Measurements from ENCODE around the gene REV1.
"Not testable (repeated sequence)": the region's sequence is repeated elsewhere in the genome, so short reads cannot be mapped to it uniquely, and the experiment has no call there.

REV1 gene

DNA sequence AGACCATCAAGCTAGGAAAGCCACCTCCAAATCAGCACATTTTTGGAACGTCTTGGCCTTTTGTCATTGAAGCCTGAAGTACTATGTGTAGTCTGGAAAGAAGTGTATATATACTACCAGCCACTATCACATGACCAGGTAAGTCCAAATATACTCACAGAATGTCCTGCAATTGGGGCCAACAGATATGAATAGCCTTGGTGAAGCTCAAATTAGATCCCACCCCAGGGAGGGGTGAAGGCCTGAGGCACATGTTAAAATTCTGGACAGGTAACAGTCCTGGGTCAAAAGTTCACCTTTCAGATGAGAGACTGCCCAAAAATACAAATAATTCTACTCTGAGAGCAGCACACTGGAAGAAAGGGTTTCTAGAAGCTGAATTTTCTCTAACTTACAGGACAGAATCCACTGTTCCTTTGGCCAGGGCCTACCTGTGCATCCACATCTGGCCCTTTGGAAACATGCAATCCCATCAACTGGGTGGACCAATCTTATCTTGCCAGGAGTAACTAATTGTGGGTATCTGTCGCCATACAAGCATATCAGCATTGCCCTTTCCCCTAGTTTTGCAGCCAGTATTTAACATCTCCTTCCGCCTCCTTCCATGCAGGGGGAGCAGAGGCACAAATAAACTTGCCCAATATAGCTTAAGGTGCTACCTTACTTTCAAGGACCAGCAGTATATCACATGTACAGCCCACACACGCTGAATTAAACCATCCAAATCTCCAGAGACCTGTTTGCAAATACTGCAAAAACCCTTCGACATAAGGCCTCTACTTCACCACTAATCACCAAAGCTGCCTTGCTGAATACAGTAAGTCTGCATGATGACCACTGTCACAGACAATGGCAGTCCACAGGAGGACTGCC is 84.8 kb downstream of the REV1 start:
- DNase-seq (ENCODE audit: extremely low read depth in 1 of 2, low read depth in 1 of 2), result no peak

- DNase-seq (ENCODE audit: extremely low read depth in 1 of 2, low read depth in 1 of 2), result no peak
Observed at GRCh38 chr2:99404039-99404796, 85.6 kb downstream of the REV1 start.

DNA sequence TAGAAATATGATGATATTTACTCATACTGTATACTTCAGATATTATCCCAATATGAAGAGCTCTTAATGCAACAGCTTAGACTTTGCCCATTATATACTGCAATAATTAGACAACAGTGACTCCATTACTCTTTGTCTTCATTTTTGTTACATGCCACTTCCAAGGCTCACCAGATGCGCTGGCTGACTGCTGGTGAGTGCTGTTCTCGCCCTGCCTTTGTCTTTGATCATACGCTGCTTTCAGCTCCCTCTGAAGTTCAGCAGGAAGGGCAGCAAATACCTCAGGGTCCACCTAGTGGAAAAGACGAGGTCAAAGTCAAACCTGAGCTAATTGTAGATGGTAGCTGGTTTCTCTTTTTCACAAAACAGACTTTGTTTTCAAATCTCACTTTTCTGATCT is 86.3 kb downstream of the REV1 start:
- DNase-seq (ENCODE audit: extremely low read depth in 1 of 2, low read depth in 1 of 2), result no peak

DNA sequence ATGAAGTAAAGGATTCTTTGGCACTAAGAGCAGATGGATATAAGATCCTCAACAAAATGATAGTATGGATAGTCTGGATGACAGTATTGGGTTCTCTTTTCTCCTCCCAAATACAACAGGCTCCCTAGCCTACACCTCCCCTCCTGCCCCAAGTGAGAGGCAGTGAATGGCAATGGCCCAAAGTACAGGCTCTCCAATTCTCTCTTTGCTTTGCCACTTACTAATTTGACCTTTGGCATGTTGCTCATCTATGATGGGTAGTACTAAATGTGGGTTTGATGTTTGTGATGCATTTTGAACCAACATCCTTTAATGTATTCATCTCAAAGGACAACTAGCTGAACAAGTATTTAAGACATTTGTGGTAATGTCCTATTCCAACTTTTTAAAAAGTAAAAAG is 86.7 kb downstream of the REV1 start:
- no peak for DNase-seq (ENCODE audit: extremely low read depth in 1 of 2, low read depth in 1 of 2)

GRCh38 chr2:99401841-99402240 is 88.0 kb downstream of the REV1 start:
- DNase-seq (ENCODE audit: extremely low read depth in 1 of 2, low read depth in 1 of 2), result no peak

DNA sequence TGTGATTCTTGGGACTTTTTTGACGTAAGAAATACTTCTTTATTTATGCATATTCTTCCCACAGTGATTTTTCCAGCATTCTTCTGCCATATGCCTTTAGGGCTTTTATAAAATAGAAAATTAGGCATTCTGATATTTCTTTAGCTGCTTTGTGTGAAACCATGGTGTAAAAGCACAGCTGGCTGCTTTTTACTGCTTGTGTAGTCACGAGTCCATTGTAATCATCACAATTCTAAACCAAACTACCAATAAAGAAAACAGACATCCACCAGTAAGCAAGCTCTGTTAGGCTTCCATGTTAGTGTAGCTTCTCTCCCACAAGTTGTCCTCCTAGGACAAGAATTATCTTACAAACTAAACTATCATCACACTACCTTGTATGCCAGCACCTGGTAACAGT is 90.0 kb downstream of the REV1 start:
- DNase-seq (ENCODE audit: extremely low read depth in 1 of 2, low read depth in 1 of 2), result no peak

- no peak for DNase-seq (ENCODE audit: extremely low read depth in 1 of 2, low read depth in 1 of 2)
Observed at GRCh38 chr2:99399063-99399462, 90.8 kb downstream of the REV1 start.

- no peak for DNase-seq (ENCODE audit: extremely low read depth in 1 of 2, low read depth in 1 of 2)
Observed at GRCh38 chr2:99398303-99398702, 91.5 kb downstream of the REV1 start.

- no peak for DNase-seq (ENCODE audit: extremely low read depth in 1 of 2, low read depth in 1 of 2)
Observed at GRCh38 chr2:99397266-99397920, 92.4 kb downstream of the REV1 start.

- no peak for DNase-seq (ENCODE audit: extremely low read depth in 1 of 2, low read depth in 1 of 2)
Observed at GRCh38 chr2:99395589-99396130, 94.2 kb downstream of the REV1 start.

DNA sequence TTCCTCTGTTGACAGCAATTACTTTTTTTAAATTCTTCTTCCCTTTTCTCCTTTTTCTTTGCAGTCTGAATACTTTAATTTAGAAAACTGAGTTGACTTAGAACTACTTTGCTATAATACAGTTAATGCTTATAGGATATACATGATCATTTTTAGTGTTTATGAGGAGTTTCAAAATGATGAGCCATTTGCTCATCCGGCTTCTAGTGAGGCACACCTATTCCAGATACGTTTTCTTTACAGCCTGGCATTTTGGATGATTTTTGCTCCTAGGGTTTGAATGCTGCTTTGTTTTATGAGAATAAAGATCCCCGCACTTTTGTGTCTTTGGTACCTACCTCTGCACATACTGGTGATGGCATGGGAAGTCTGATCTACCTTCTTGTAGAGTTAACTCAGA is 99.9 kb downstream of the REV1 start:
- DNase-seq (ENCODE audit: extremely low read depth in 1 of 2, low read depth in 1 of 2), result no peak

DNA sequence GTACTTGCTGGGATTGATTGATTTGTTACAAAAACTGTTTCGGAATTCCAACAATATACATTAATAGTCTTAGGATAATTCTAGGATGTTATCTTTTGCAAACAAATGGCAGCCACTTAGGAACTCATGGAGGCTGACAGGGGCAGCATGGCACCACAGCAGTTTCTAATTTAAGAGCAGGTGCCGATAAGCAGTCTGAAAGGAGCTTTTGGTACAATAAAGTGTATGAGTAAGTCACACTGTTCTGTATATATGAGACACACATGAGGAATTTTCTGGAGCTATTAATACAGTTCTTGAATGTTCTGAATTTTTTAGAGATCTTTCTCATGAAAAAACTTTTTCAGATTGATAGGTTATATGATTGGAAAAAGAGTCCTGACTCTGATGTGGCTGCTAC is 100.4 kb downstream of the REV1 start:
- no peak for DNase-seq (ENCODE audit: extremely low read depth in 1 of 2, low read depth in 1 of 2)

GRCh38 chr2:99388892-99389291 is 100.9 kb downstream of the REV1 start:
- no peak for DNase-seq (ENCODE audit: extremely low read depth in 1 of 2, low read depth in 1 of 2)

DNA sequence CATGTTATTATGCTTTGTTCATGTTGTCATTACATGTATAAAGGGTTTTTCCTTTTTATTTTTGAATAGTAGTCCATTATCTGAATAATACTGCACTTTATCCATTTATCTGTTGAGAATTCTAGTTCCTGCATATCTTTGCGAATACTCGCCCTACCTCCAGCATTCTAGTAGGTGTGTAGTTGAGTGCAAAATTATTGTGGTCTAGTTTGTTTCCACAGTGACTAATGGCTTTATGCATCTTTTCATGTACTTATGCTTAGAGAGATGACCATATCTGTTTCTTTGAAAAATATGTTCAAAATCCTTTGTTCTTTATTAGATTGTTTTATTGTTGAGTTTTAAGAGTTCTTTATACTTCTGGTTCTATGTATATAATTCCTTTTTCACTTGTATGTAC is 103.8 kb downstream of the REV1 start:
- no peak for DNase-seq (ENCODE audit: extremely low read depth in 1 of 2, low read depth in 1 of 2)

GRCh38 chr2:99382143-99382542 is 107.7 kb downstream of the REV1 start:
- no peak for DNase-seq (ENCODE audit: extremely low read depth in 1 of 2, low read depth in 1 of 2)

GRCh38 chr2:99380376-99381010 is 109.3 kb downstream of the REV1 start:
- DNase-seq (ENCODE audit: extremely low read depth in 1 of 2, low read depth in 1 of 2), result no peak

DNA sequence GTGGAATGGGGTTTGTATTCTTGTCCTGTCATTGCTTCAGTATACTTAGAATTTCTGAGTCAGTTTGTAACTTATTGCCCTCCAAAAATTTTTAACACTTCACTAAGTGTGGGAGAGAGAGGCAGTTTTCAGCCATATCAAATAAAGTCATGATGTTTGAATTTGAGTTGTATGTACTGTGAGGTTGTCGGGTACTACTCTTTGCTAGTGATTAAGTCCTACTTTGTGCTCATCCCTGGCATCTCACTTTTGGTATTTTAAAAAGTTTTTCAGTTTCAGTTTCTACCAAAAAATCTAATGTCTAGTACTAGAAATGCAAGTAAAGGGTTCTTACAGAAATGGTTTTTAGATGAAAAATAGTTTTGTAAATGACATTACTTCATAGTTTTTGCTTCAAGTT is 111.9 kb downstream of the REV1 start:
- no peak for DNase-seq (ENCODE audit: extremely low read depth in 1 of 2, low read depth in 1 of 2)

DNA sequence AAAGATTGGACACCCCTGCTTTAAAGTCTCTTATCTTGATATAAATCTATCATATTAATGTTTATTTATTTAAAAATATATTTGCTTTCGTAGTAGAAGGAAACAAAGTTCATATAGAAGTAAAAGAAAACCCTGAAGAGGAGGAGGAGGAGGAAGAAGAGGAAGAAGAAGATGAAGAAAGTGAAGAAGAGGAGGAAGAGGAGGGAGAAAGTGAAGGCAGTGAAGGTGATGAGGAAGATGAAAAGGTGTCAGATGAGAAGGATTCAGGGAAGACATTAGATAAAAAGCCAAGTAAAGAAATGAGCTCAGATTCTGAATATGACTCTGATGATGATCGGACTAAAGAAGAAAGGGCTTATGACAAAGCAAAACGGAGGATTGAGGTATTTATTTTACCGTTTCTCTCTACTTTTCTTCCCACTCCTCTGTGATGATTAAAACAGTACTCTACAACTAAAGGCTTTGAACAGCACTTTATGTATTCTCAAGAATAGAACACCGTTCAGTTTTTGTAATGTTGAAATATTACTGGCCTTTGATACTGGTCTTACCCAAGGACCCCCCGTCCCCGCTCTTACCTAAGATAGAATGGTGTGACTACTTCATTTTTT is 113.5 kb downstream of the REV1 start:
- DNase-seq (ENCODE audit: extremely low read depth in 1 of 2, low read depth in 1 of 2), result no peak

- DNase-seq (ENCODE audit: extremely low read depth in 1 of 2, low read depth in 1 of 2), result no peak
Observed at GRCh38 chr2:99374747-99375146, 115.1 kb downstream of the REV1 start.

GRCh38 chr2:99373144-99373543 is 116.7 kb downstream of the REV1 start:
- DNase-seq (ENCODE audit: extremely low read depth in 1 of 2, low read depth in 1 of 2), result no peak

GRCh38 chr2:99368854-99369253 is 121.0 kb downstream of the REV1 start:
- DNase-seq (ENCODE audit: extremely low read depth in 1 of 2, low read depth in 1 of 2), result not testable (repeated sequence)
